GM19467 (cell line): ENCODE results near the gene COL20A1.

Experiments
- ATAC-seq: cut with Tn5 transposase; IDR thresholded peaks from one replicate; pipeline ENCODE4 v1.9.1; 2021; ENCODE audit warnings: mild to moderate bottlenecking, moderate library complexity; ENCODE audit not compliant: unreplicated experiment

Gene COL20A1

DNA sequence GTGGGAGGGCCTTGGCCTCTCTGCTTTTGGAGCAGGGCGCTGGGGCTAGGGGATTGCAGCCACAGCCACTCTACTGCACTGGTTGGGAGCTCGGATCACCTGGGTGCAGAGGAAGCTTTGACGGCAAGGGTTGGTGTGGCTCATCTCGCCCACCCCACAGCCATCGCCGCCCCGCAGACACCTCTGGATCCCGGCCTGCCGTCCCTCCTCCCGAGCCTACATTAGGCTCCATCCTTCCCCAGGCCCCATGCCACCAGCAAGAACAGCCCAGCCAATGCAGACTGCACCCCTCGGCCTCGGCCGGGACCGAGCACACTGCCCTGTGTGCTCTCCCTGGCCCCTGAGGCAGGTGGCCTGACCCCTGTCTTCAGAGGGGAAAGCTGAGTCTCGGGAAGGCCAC is 32.5 kb upstream of the COL20A1 start:
- no peak for ATAC-seq

DNA sequence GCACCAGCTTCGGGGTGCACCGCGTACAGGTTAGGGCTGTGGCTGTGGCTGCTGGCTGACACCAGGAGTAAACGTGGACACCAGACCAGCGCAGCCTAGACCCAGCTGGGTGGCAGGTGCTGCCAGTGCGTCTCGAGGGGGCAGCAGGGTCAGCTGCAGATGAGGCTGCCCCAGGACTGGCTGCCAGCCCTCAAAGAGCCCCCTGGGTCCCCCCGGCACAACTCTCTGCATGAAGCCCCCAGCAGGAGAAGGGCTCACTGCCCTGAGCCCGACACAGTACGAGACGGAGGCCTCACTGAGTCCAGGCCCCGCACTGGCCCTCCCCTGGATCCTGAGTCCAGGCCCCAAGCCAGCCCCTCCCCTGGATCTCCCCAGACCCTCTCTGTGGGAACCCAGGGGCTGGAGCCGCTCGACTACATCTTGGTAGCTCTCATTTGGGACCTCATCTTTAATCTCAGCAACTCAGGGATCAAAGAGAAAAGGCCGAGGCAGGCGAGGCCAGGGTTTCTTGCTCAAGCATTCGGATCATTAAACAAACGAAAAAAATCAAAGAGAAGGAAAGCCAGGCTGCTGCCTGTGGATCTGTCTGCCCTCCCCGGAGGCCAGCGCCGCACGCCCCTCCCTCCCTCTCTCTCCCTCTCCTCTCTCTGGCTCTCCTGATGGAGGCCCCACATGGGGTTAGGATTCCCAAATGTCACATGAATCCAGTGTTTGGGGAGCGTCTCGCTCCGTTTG is 31.8 kb upstream of the COL20A1 start:
- ATAC-seq = no peak

DNA sequence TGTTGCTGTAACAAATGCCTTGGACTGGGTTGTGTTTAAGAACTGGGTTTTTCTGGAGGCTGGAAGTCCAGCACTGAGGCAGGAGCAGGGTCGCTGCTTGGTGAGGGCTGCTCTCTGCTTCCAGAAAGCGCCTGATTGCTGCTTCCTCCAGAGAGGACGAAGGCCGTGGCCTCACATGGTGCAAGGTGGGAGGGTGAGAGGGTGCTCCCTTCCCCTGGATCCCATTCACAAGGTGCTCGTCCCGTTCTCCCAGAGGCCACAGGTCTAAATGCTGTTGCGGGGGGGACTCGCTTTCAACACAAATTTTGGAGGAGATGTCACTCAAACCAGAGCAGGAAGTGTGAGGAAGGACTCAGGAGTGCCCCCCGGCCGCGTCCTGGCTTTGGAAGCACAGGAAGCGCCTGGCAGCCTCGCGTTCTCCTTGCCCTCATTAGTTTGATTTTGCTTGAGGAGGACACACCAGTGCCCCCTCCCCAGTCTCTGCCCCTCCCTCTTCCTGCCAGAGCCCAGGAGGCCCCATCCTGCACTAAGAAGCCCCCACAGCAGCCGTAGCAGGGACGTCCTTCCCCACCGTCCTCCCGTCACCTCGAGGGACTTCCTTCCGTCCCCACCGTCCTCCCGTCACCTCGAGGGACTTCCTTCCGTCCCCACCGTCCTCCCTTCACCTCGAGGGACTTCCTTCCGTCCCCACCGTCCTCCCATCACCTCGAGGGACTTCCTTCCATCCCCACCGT is 31.0 kb upstream of the COL20A1 start:
- ATAC-seq = no peak

DNA sequence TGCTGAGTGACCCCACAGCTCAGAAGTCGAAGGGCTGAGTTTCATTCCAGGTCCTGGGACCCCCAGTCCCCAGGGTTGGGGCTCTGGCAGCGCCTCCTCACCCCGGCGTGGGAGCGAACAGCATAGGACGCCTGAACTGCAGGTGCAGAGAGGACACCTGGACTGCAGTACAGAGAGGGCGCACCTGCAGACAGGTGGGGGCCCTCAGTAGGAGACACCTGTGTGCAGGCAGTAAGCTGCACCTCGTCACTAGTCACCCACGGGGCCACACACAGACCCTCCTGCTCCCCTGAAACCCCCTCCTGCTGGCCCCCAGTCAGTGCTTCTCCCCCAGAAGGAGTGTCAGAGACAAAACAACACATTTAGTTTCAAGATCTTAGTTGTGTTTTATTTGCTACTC is 30.1 kb upstream of the COL20A1 start:
- no peak for ATAC-seq

DNA sequence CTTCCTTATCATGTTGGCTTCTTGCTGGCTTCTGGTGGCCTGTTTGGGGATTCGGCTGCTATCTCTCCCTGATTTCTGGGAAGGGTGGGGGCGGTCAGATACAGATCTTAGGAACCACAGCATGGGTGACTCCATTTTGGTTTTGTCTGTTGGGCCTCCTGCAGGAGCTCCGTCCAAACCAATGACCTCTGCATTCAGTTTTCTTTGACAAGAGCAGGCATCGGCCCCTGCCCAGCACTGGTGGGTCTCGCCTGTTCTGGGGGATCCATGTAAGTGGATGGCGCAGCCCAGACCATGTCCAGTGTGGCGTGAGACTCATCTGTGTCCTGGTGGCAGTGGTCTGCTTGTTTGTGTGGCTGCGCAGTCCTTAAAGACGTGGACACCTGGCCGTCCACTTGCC is 29.0 kb upstream of the COL20A1 start:
- no peak for ATAC-seq

DNA sequence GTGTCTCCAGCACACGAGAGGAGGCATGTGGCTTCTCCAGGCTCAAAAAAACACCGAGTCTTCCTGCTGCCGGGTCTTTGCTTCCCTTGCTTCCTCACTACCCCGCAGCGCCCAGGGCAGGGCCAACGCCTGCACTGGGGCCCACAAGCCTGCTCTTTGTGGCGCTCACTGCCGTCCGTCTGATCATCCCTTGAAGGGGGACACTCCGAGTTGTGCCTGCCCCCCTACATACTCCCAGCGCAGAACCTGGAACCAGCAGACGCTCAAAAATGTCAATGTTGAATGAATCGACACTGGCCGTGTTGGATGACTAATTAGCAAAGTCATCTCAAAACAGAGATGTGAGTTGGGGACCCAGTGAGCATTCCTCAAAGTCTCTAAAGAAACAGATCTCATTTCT is 28.5 kb upstream of the COL20A1 start:
- ATAC-seq = no peak

DNA sequence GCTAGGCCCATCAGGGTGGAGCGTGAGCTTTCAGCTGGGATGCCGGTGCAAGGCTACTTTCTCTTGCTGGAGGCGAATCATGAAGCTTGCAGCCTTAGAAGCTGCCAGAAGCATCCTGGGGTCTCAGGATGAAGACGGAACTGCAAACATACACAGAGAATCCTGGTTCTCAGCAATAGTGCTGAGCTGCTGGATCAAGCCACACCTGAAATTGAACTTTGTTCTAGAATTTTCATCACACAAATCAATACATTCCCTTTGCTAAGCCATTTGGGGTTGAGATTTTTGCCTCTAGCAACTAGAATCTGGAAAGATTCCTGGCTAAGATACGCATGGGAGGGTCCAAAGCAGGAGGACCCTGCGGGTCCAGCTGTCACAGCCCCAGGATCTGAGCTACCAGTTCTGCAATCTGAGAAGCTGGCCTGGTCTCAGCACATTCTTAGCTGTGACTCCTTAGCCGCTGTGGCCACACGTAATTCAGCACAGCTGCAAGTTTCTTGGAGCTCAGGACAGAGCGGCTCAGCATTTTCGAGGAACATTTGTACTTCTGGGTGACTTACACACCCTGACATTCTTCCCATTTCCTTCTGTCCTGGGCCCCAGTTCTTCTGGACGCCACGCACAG is 27.0 kb upstream of the COL20A1 start:
- ATAC-seq = no peak

DNA sequence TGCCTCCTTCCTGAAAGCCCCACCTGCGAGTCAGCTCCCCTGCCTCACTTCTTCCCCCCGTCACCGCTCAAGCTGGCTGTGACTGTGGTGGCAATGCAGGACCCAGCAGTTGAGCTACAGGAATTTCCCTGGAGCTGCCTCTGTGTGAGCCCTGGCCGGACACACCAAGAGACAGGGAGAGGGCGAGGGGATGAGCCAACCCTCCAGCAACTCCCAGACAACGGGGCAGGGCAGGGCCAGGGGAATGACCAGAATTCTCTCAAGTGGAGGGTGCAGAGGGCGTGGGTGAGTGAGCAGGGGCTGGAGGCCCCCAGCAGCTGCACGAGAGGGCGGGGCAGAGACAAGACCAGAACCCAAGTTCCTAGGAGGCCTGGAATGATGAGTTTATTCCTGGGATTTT is 25.3 kb upstream of the COL20A1 start:
- ATAC-seq = no peak

DNA sequence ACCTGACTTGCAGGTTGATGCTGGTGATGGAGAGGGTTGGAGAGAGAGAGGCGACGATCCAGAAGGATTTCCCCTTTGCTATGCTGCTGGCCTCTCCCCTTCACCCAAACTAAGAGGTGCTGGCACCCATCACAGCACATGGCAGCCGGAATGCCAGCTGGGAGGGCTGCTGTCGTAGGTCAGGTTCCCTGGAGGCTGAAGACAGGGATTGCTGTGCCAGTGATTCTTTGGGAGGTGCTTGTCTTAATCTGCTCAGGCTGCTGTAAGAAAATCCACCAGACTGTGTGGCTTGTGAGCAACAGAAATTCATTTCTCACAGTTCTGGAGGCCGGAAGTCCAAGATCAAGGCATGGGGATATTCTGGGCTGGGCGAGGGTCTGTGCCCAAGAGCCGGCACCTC is 24.7 kb upstream of the COL20A1 start:
- ATAC-seq = no peak

DNA sequence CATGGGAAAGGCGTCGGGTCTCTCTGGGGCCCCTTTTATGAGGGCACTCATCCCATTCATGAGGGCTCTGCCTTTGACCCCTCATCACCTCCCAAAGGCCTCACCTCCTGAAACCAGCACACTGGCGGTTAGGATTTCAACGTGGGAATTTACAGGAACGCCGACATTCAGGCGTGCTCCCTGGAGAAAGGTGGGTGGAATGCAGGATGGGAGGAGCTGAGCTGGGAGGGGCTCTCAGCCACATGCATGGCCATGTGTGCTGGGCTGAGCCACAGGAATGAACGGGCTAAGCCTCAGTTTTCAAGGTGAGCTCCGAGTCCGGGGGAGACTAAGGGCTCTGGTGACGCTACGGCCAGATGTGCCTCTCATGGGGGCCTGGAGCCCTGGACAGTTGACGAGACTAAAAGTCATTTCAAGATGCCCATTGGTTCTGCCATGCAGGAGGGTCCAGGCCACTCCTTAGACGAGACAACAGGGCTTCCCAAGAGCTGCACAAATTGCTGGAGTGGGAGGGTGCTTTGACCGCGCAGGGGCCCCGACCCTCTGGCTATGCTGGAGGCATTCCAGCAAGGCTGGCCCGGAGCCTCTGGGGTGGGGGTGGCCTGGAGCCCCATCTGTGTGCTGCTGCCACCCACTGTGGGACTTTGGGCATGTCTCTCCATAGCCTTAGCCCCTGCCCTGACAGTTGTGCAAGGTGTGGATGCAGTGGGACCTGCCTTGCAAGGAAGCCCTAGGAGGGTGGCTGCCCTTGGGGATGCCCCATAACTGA is 24.1 kb upstream of the COL20A1 start:
- no peak for ATAC-seq

DNA sequence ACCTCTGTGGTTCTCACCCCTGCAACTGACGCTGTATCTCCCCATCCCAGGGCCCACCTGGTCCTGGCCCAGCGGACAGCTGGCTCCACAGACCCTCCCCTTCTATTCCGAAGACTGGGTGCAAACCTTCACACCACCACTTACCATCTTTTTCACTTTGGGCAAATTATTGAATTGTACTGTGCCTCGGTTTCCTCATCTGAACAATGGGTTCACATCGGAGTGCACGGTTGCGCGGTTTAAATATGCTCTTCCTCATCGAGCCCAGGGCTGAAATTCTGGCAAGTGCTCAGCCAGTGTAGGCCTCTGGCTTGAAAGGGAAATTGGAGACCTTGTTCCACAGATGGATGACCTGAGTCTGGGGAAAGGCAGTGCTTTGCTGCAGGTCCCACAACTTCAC is 23.3 kb upstream of the COL20A1 start:
- no peak for ATAC-seq

DNA sequence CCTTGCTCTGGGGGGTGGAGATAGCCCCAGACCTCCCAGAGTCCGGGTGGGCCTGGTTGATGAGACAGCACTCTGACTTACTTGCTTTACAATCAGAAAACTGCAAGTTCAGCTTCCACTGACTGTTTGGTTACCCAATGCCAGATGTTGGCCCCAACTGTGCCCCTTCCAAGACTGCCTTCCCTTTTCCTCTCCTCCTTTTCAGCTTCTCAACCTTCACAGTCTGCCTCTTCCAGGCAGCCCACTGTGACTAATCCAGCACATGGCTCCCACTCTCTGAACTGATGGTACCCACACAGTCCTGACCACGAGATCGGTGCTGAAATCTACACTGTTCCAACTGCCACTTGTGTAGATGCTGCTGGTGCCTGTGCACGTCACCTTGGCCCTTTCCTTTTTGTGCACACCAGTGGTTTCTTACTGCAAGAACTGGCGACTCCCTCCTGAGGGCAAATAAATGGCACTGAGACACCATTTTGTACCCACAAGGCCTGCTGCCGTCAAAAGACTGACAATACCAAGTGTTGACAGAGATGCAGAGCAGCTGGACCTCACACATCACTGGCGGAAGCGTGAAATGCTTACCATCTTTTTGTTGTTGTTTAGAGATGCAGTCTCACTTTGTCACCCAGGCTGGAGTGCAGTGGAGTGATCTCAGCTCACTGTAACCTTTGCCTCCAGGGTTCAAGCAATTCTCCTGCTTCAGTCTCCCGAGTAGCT is 22.2 kb upstream of the COL20A1 start:
- ATAC-seq = no peak

DNA sequence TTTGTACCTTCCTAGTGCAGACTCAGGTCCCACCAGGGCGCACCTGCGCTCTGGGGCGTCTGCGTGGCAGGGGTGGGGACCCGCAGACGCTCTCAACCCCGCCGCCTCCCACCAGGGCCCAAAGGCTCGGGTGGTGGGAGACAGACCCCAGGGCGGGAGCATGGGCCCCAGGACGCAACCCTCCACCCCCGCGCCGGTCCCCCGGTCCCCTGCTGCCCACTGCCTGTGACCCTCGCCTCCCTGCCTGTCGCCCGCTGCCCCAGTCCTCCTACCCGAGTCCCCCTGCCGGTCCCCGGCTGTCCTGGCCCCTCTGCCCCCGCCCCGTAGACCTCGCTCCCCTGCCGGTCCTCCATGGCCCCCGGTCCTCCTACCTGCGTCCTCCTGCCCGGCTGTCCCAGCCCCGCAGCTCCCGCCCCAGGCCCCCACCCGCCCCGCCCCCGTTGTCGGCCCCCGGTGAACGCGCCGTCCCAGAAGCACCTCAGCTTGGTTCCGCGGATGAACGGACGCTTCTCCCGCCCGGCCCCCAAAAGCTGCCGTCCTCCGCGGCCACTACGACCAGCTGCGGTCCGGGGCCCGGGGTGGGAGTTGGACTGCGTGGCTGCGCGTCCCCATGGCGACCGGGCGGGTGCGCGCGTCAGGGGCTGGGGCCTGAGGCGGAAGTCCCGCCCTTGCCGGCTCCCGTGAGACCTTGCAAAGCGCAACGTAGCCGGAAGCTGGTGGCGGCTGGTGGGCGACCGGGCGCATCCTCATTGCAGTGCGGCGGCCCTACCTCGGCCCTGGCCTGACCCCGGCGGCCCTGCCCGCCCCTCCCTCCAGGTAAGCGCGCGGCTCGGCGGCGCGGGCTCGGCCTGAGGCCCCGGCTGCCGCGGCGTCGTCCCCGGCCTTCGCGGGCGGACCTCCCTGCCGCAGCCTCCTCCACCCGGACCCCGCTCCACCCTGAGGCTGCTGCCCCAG is 20.6 kb upstream of the COL20A1 start, which contains the start of gene ARFGAP1:
Gene ARFGAP1 (plus strand): TSS at position 709 of the 954 bp plus-strand sequence. CDS start 2,768 bp downstream, outside the sequence.
- peak; percentile 77 for ATAC-seq

DNA sequence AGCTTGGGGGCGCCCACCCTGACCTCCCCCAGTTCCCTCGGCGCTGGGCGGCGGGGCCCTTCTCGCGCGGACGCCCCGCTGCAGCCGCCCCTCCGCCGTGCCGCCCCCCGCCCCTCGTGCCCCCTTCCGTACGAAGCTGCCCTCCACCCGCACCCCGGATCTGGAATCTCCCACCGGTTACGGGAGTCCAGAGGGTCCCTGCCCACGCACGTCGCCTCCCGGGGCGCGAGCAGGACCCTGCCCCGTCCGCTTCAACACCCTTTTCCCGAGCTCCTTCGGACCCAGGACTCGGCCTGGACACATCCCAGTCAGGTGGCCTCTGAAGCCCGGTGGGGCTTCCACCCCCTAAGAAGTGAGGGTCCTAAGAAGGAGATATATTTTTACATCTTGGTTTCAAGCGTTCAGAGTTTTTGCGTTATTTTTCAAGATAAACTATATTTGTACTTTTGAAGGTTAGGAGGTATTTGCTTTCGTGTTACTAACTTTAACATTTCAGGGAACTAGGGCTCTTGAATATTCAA is 19.9 kb upstream of the COL20A1 start:
- no peak for ATAC-seq

DNA sequence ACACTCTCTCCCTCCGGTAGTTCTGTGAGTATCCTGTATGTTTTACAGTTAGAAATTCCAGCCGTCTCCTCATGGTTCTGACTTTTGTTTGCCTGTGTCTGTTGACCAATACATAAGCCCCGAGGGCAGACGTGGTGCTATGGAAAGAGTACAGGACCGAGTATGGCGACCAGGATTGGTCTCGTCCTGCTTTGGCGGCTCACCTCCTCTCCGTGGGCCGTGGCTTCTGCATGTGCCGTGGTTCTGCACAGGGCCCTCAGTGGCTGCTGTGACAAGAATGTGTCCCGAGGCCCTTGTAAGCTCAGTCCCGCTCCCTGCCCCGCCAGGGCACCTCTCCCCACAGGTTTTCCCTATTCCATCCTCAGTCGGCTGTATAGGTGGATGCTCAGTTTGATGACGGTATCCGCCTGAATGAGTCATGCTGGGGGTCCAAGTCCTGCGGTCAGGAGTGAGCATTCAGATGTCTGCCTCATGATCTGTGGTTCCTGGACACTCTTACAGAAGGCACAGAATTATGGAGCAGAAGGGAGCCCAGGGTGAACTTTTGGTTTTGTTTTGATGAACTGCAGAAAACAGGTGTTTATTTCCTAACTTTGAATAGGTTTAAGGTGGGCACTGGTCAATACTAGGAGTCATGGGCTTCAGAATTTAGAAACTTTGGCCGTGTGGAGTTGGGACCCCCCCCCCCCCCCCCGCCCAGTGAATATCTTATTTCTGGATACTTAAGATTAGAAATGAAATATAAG is 19.2 kb upstream of the COL20A1 start:
- ATAC-seq = no peak

DNA sequence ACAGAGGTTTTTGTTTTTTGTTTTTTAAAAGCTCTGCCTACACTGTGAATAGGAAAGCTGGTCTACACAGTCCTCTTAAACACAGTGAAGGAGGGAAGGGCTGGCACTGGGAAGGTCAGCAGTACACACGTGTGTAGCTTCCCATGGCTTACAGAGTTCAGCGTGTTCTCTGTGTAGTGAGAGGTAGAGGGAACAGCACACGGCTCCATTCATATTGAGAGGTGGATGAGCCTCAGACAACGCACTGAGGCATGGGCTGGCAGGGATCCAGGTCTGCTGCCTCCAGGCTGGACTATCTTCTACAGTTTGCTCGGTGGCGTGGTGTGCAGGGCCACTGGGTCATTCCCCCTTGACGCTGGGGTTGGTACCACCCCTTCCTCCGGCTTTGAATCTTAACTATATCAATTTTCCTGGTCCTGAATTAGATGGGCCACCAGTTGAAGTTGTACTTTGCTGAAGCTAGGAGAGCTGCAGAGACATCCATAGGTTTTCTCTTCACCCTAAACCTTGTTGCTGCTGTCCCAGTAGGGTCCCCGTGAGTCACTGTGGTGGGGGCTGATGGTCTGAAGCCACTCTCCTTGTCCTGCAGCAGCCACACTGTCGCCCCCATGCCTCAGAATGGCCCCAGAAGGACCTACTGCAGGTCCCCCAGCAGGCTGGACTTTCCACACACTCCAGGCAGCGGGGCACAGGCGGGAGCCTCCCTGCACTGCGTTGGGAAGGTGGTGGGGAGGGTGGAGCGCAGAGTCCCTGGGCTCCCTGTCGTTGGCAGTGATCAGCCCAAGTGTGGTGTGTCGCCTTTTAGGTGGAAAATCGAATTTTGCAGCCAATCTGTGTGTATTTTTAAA is 18.4 kb upstream of the COL20A1 start:
- no peak for ATAC-seq

DNA sequence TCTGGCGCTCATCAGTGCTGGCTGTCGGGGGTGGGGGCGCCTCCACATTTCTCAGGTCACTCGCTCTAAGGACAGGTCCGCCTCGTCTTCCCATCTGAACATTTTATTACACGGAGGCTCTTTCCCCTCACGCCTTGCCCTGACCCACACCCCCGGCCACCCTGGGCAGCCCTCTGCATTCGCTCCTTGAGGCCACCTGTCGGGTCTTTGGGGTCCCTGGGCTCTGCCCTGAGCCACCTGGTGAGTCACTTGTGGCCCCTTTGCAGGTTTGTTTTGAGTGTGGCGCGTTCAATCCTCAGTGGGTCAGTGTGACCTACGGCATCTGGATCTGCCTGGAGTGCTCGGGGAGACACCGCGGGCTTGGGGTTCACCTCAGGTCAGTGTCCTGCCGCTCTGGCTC is 17.2 kb upstream of the COL20A1 start:
- ATAC-seq = no peak

DNA sequence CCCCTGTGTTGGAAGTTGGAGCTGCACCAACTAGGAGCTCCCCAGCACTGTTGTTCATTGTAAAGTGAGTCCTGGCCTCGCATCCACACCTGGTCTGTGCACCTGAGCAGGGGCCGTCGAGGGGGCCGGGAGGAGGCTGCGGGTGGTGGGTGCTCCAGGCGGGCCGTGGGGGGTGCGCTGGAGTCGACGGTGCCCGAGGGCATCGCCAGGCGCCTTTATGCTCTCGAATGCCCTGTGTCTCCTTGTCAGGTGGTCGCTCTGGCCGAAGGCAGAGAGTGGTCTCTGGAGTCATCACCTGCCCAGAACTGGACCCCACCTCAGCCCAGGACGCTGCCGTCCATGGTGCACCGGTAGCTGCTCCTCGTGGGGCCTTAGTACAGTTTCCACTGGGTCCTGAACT is 16.0 kb upstream of the COL20A1 start:
- no peak for ATAC-seq
